HG03439 (cell line): ENCODE measurements around the gene KIF3A.
"Not testable (repeated sequence)": the region's sequence is repeated elsewhere in the genome, so short reads cannot be mapped to it uniquely, and the experiment has no call there.

Experiments
- ATAC-seq: cut with Tn5 transposase; IDR thresholded peaks from one replicate; pipeline ENCODE4 v1.9.1; 2021; ENCODE audit warnings: mild to moderate bottlenecking, moderate library complexity; ENCODE audit not compliant: unreplicated experiment

The KIF3A gene

GRCh38 chr5:132729896-132730295 is 7.5 kb downstream of the KIF3A start:
- no peak for ATAC-seq

- no peak for ATAC-seq
These were observed 11.6 kb downstream of the KIF3A start for GRCh38 chr5:132725745-132726144.

- ATAC-seq: no peak
These were observed 18.6 kb downstream of the KIF3A start for GRCh38 chr5:132718544-132719312.

GRCh38 chr5:132714456-132715307 is 22.7 kb downstream of the KIF3A start:
- ATAC-seq: no peak

- no peak for ATAC-seq
These were observed 28.7 kb downstream of the KIF3A start for GRCh38 chr5:132708645-132709044.

GRCh38 chr5:132704875-132705274 is 32.5 kb downstream of the KIF3A start:
- ATAC-seq: no peak

GRCh38 chr5:132695956-132696355 is 41.4 kb downstream of the KIF3A start:
- no peak for ATAC-seq

- no peak for ATAC-seq
These were observed 44.7 kb downstream of the KIF3A start for GRCh38 chr5:132692632-132692967.

- not testable (repeated sequence) for ATAC-seq
These were observed 45.4 kb downstream of the KIF3A start for GRCh38 chr5:132691755-132692631.

GRCh38 chr5:132690156-132690555 is 47.2 kb downstream of the KIF3A start:
- ATAC-seq: no peak

GRCh38 chr5:132689513-132689912 is 47.8 kb downstream of the KIF3A start:
- ATAC-seq: no peak

- ATAC-seq: no peak
These were observed 48.6 kb downstream of the KIF3A start for GRCh38 chr5:132688536-132689339.

- no peak for ATAC-seq
These were observed 49.4 kb downstream of the KIF3A start for GRCh38 chr5:132687995-132688394.

GRCh38 chr5:132686193-132686592 is 51.2 kb downstream of the KIF3A start:
- ATAC-seq: no peak

- no peak for ATAC-seq
These were observed 52.2 kb downstream of the KIF3A start for GRCh38 chr5:132684922-132685720.

GRCh38 chr5:132684491-132684890 is 52.9 kb downstream of the KIF3A start:
- ATAC-seq: no peak

GRCh38 chr5:132681983-132682382 is 55.4 kb downstream of the KIF3A start:
- no peak for ATAC-seq

- ATAC-seq: no peak
These were observed 55.9 kb downstream of the KIF3A start for GRCh38 chr5:132681476-132681831.

GRCh38 chr5:132680780-132681475 is 56.4 kb downstream of the KIF3A start:
- ATAC-seq: no peak
